KMS-11 (cell line): ENCODE measurements around the gene CAST.

Experiments used
- H2AFZ ChIP-seq: fragments of 200-600 bp; sonication (generic); 2 replicates; pipeline ENCODE4 v1.6.1; 2016; ENCODE audit warnings: antibody characterized with exemption, mixed run types, low read depth
- H3K27ac ChIP-seq: fragments of 200-600 bp; sonication (generic); 2 replicates; pipeline ENCODE4 v1.6.1; 2016; ENCODE audit warnings: mild to moderate bottlenecking, mixed run types
- H3K27me3 ChIP-seq: fragments of 200-600 bp; sonication (generic); 2 replicates; pipeline ENCODE4 v1.6.1; 2017; ENCODE audit warnings: mild to moderate bottlenecking, low read depth, mixed run types, moderate library complexity; ENCODE audit not compliant: insufficient read depth
- H3K36me3 ChIP-seq: fragments of 200-600 bp; sonication (generic); 2 replicates; pipeline ENCODE4 v1.6.1; 2017; ENCODE audit warnings: mild to moderate bottlenecking, mixed run types; ENCODE audit not compliant: insufficient read depth
- H3K4me1 ChIP-seq: fragments of 200-600 bp; sonication (generic); 2 replicates; pipeline ENCODE4 v1.6.1; 2016; ENCODE audit warnings: mild to moderate bottlenecking, low read depth, mixed run types; ENCODE audit not compliant: poor library complexity, severe bottlenecking
- H3K4me2 ChIP-seq: fragments of 200-600 bp; sonication (generic); 2 replicates; pipeline ENCODE4 v1.7.0; 2016; ENCODE audit warnings: mild to moderate bottlenecking, mixed run types
- H3K4me3 ChIP-seq: fragments of 200-600 bp; sonication (generic); IDR thresholded peaks from 2 replicates; pipeline ENCODE4 v1.6.1; 2017; ENCODE audit warnings: low read depth, low read length, mixed read lengths; ENCODE audit not compliant: insufficient read depth
- H3K79me2 ChIP-seq: fragments of 200-600 bp; sonication (generic); 2 replicates; pipeline ENCODE4 v1.6.1; 2016; ENCODE audit warnings: low read depth, mixed run types; ENCODE audit not compliant: insufficient read depth
- H3K9ac ChIP-seq: fragments of 200-600 bp; sonication (generic); 2 replicates; pipeline ENCODE4 v1.6.1; 2016; ENCODE audit warnings: mild to moderate bottlenecking, mixed run types
- H4K20me1 ChIP-seq: fragments of 200-600 bp; sonication (generic); 2 replicates; pipeline ENCODE4 v1.6.1; 2016; ENCODE audit warnings: mild to moderate bottlenecking, mixed run types; ENCODE audit not compliant: insufficient read depth
- TF ChIP-seq, protein P1 (sequence below): fragments of 200-600 bp; sonication (generic); conservative IDR thresholded peaks from 2 replicates; pipeline ENCODE4 v1.6.1; 2017; ENCODE audit warnings: low read depth, mild to moderate bottlenecking, antibody characterized with exemption, low read length, moderate library complexity, mixed read lengths

Gene CAST

GRCh38 chr5:96734871-96735325 is 72.7 kb downstream of the CAST start:
- H3K27ac ChIP-seq, result no peak overlapping the region
- H3K36me3 ChIP-seq, result no peaks in the 10 kb centered on the region
- H2AFZ ChIP-seq, result no peak overlapping the region
- H3K4me3 ChIP-seq, result no peak overlapping the region
- no peaks in the 10 kb centered on the region for H3K4me1 ChIP-seq
- H4K20me1 ChIP-seq, result no peaks in the 10 kb centered on the region
- no peak overlapping the region for H3K9ac ChIP-seq
- TF ChIP-seq, protein P1, sequence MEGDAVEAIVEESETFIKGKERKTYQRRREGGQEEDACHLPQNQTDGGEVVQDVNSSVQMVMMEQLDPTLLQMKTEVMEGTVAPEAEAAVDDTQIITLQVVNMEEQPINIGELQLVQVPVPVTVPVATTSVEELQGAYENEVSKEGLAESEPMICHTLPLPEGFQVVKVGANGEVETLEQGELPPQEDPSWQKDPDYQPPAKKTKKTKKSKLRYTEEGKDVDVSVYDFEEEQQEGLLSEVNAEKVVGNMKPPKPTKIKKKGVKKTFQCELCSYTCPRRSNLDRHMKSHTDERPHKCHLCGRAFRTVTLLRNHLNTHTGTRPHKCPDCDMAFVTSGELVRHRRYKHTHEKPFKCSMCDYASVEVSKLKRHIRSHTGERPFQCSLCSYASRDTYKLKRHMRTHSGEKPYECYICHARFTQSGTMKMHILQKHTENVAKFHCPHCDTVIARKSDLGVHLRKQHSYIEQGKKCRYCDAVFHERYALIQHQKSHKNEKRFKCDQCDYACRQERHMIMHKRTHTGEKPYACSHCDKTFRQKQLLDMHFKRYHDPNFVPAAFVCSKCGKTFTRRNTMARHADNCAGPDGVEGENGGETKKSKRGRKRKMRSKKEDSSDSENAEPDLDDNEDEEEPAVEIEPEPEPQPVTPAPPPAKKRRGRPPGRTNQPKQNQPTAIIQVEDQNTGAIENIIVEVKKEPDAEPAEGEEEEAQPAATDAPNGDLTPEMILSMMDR, result no peak
- no peaks in the 10 kb centered on the region for H3K27me3 ChIP-seq
- H3K79me2 ChIP-seq, result no peaks in the 10 kb centered on the region
- no peak overlapping the region for H3K4me2 ChIP-seq

DNA sequence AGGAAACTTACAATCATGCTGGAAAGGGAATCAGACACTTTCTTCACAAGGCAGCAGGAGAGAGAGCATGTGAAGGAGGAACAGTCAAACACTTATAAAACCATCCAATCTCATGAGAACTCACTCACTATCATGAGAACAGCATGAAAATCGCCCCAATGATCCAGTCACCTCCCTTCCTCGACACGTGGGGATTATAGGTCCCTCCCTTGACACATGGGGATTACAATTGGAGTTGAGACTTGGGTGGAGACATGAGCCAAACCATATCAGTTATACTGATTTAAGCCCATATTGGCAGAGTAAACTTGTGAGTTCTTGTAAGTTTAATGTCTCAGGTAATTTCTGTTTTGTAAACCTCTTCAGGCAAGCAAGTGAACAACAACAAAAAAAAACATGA is 74.8 kb downstream of the CAST start:
- no peak overlapping the region for H3K9ac ChIP-seq
- no peak overlapping the region for H3K27ac ChIP-seq
- no peaks in the 10 kb centered on the region for H3K79me2 ChIP-seq
- no peak overlapping the region for H3K4me3 ChIP-seq
- H4K20me1 ChIP-seq, result no peaks in the 10 kb centered on the region
- TF ChIP-seq, protein P1, result no peak
- H3K36me3 ChIP-seq, result no peaks in the 10 kb centered on the region
- no peaks in the 10 kb centered on the region for H3K4me1 ChIP-seq
- no peak overlapping the region for H2AFZ ChIP-seq
- H3K27me3 ChIP-seq, result no peaks in the 10 kb centered on the region
- no peak overlapping the region for H3K4me2 ChIP-seq

DNA sequence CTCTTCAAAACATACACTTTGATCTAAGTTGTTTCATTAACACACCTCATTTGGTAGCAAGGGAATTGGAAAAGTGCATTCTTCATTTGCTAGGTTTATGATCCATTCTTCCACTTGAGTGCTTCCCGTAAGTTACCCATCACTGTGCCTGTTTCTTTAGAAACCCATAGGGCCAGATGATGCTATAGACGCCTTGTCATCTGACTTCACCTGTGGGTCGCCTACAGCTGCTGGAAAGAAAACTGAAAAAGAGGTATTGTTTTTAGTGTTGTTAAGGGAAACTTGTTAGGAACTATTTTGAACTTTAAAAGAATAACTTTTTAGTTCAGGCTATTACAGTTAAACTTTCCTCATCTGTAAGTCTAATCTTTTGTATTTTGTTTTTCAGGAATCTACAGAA is 78.9 kb downstream of the CAST start:
- no peak overlapping the region for H3K27ac ChIP-seq
- H3K27me3 ChIP-seq, result no peaks in the 10 kb centered on the region
- H2AFZ ChIP-seq, result no peak overlapping the region
- H3K4me2 ChIP-seq, result no peak overlapping the region
- no peaks in the 10 kb centered on the region for H3K4me1 ChIP-seq
- TF ChIP-seq, protein P1, result no peak
- H4K20me1 ChIP-seq, result no peaks in the 10 kb centered on the region
- H3K4me3 ChIP-seq, result no peak overlapping the region
- H3K36me3 ChIP-seq, result no peaks in the 10 kb centered on the region
- no peaks in the 10 kb centered on the region for H3K79me2 ChIP-seq
- H3K9ac ChIP-seq, result no peak overlapping the region

DNA sequence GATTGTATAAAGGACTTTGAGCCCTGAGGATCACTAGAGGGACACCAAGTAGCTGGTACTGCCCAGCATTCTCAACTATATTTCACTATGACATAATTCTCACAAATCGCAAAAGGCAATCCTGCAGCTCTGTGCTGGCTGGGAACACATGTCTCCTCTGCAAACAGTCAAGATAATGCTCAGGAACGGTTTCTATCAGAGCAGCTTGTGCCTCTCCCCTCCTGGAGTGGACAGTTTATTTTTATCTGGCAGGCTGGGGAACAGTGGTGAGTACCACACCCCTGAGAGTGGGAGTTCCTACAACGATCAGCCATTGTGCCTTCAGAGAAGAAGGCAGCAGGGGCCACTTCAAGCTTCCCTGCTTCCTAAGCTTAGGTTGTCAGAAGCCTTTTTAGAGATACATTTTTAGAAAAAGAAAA is 79.7 kb downstream of the CAST start:
- H3K36me3 ChIP-seq, result no peaks in the 10 kb centered on the region

More for the DNA sequence above, 79.7 kb downstream of the CAST start:
- Histone ChIP-seq H3K4me3 (no peak overlapping the region), H3K79me2 (no peaks in the 10 kb centered on the region), H2AFZ (no peak overlapping the region), H3K4me2 (no peak overlapping the region), H3K9ac (no peak overlapping the region), H3K27ac (no peak overlapping the region), H3K27me3 (no peaks in the 10 kb centered on the region), H4K20me1 (no peaks in the 10 kb centered on the region), H3K4me1 (no peaks in the 10 kb centered on the region)
- TF ChIP-seq, protein P1, result no peak
